AG04450 (cell line): ENCODE results near the gene FAM124A. TPM values are rescaled to one million over a fixed set of nuclear protein-coding genes. Genes with fewer than 3 reads are reported as not detected.

Experiments
- CTCF ChIA-PET: fragments of 300-600, 350-600 bp; formaldehyde crosslinking; extraction: SDS; loops from one replicate; lab custom pipeline; 2022; ENCODE audit warnings: antibody characterized with exemption, inconsistent platforms; lab: Charles Lee
- POLR2A ChIA-PET: fragments of 350-600 bp; formaldehyde crosslinking; extraction: SDS; loops from one replicate; lab custom pipeline; 2021; ENCODE audit warnings: antibody characterized with exemption, inconsistent platforms; lab: Yijun Ruan, JAX
- DNase-seq: peaks from one replicate; pipeline ENCODE4 v3.0.0-alpha.2; 2011; ENCODE audit warnings: low read depth, low spot score
- H3K27ac ChIP-seq: one replicate; pipeline ENCODE4 v1.5.1; 2012; ENCODE audit warnings: low read depth, low read length, control low read depth
- H3K27me3 ChIP-seq: one replicate; pipeline ENCODE4 v1.6.0; 2012; ENCODE audit warnings: low read length; ENCODE audit not compliant: control insufficient read depth, insufficient read depth
- H3K4me3 ChIP-seq: 2 replicates; pipeline ENCODE4 v1.5.1; 2011; ENCODE audit warnings: mild to moderate bottlenecking, low read depth, low read length, control low read depth
- H3K9me3 ChIP-seq: 2 replicates; pipeline ENCODE4 v1.5.1; 2012; ENCODE audit warnings: low read length; ENCODE audit not compliant: control insufficient read depth, insufficient read depth
- CTCF ChIP-seq: IDR thresholded peaks from 2 replicates; pipeline ENCODE4 v1.5.1; 2011; ENCODE audit warnings: low read depth, low read length, control low read depth, inconsistent platforms
- polyA plus RNA-seq: library from polyadenylated mRNA; depleted of rRNA; stranded (reverse); fragments of >200 nt; gene quantifications from 2 replicates; pipeline ENCODE4 v1.2.3, GENCODE V29; 2011

The FAM124A gene
- polyA plus RNA-seq, 1 experiment, result 0.14 TPM

- POLR2A ChIA-PET, result no interaction called here
- Histone ChIP-seq H3K4me3 (no peak overlapping the region), H3K27ac (no peak overlapping the region), H3K9me3 (no peaks in the 10 kb centered on the region), H3K27me3 (peaks cover 5% of the 10 kb centered on the region)
- DNase-seq, result no peak
- CTCF ChIA-PET, result interaction anchor here (1.1 kb wide), 1 partner anchor 29 kb away, joined by 3 read pairs; no protein-coding TSS in a partner anchor
- TF ChIP-seq CTCF, result no peak
These were observed 95.1 kb downstream of the FAM124A start for GRCh38 chr13:51317262-51317661.

GRCh38 chr13:51318015-51318414 lies 95.8 kb downstream of the FAM124A start:
- no peak for DNase-seq
- ChIA-PET POLR2A (no interaction called here), CTCF (interaction anchor here (1.0 to 1.1 kb wide), 2 partner anchors 30 to 32 kb away, joined by 3 read pairs; no protein-coding TSS in a partner anchor)
- H3K27me3 ChIP-seq, result peaks cover 10% of the 10 kb centered on the region
- H3K27ac ChIP-seq, result no peak overlapping the region
- no peak overlapping the region for H3K4me3 ChIP-seq
- no peaks in the 10 kb centered on the region for H3K9me3 ChIP-seq
- TF ChIP-seq CTCF, result no peak

GRCh38 chr13:51318876-51319275 lies 96.7 kb downstream of the FAM124A start:
- POLR2A ChIA-PET, result no interaction called here

GRCh38 chr13:51321836-51322235 lies 99.6 kb downstream of the FAM124A start:
- TF ChIP-seq CTCF, result no peak
- no peaks in the 10 kb centered on the region for H3K9me3 ChIP-seq
- ChIA-PET POLR2A (no interaction called here), CTCF (interaction anchor here (1.0 kb wide), 1 partner anchor 35 kb away, joined by 5 read pairs; no protein-coding TSS in a partner anchor)
- H3K4me3 ChIP-seq, result no peak overlapping the region
- DNase-seq, result no peak
- H3K27me3 ChIP-seq, result peaks cover 11% of the 10 kb centered on the region
- H3K27ac ChIP-seq, result no peak overlapping the region

More at GRCh38 chr13:51318876-51319275, 96.7 kb downstream of the FAM124A start:
- Histone ChIP-seq H3K9me3 (no peaks in the 10 kb centered on the region), H3K27me3 (peaks cover 11% of the 10 kb centered on the region), H3K27ac (no peak overlapping the region), H3K4me3 (no peak overlapping the region)
- TF ChIP-seq CTCF, result no peak
- no peak for DNase-seq
- CTCF ChIA-PET, result no interaction called here

GRCh38 chr13:51322826-51323225 lies 100.6 kb downstream of the FAM124A start:
- ChIA-PET CTCF (no interaction called here), POLR2A (no interaction called here)
- DNase-seq, result no peak

More at GRCh38 chr13:51322826-51323225, 100.6 kb downstream of the FAM124A start:
- H3K27ac ChIP-seq, result no peak overlapping the region
- no peak overlapping the region for H3K4me3 ChIP-seq
- H3K27me3 ChIP-seq, result peaks cover 11% of the 10 kb centered on the region
- no peak for TF ChIP-seq CTCF
- H3K9me3 ChIP-seq, result no peaks in the 10 kb centered on the region
